Brain microvascular endothelial cell (primary cell): Measurements from ENCODE around the gene GNPDA1.

Experiments used
- DNase-seq: peaks from one replicate; pipeline ENCODE4 v3.0.0-alpha.2; 2020
- H3K27ac ChIP-seq: fragments of 250-450 bp; sonication (Bioruptor Pico); 2 replicates; pipeline ENCODE4 v1.5.1; 2020; ENCODE audit warnings: mild to moderate bottlenecking, moderate library complexity
- H3K27me3 ChIP-seq: fragments of 250-450 bp; sonication (Bioruptor Pico); replicated peaks from 2 replicates; pipeline ENCODE4 v1.5.1; 2020; ENCODE audit warnings: mild to moderate bottlenecking
- H3K36me3 ChIP-seq: fragments of 250-450 bp; sonication (Bioruptor Pico); replicated peaks from 2 replicates; pipeline ENCODE4 v1.5.1; 2020; ENCODE audit warnings: mild to moderate bottlenecking
- H3K4me3 ChIP-seq: 2 replicates; pipeline ENCODE4 v1.5.1; 2011; ENCODE audit warnings: low read depth, mild to moderate bottlenecking, control low read depth, low read length, moderate library complexity
- CTCF ChIP-seq: IDR thresholded peaks from 2 replicates; pipeline ENCODE4 v1.5.1; 2011; ENCODE audit warnings: low read depth, mild to moderate bottlenecking, moderate library complexity, low read length, control low read depth, inconsistent platforms; ENCODE audit errors: missing control alignments
- in situ Hi-C: cut with HindIII; loops from 2 replicates; pipeline ENCODE4 v1.10.0; 2017; ENCODE audit warnings: low sequenced_read_pairs, low pct_ligation_motif_present

The GNPDA1 gene

GRCh38 chr5:141957367-141957996, 55.3 kb downstream of the GNPDA1 start:
- no peaks in the 10 kb centered on the region for H3K36me3 ChIP-seq
- H3K27ac ChIP-seq: no peak overlapping the region
- in situ Hi-C loops: no loop called here
- no peak for TF ChIP-seq CTCF
- DNase-seq: no peak
- H3K4me3 ChIP-seq: no peak overlapping the region
- no peaks in the 10 kb centered on the region for H3K27me3 ChIP-seq

- in situ Hi-C loops: no loop called here
- H3K27me3 ChIP-seq: no peaks in the 10 kb centered on the region
These were observed 58.6 kb downstream of the GNPDA1 start for GRCh38 chr5:141954194-141954593.

GRCh38 chr5:141952020-141952419, 60.8 kb downstream of the GNPDA1 start:
- in situ Hi-C loops: no loop called here
- Histone ChIP-seq H3K4me3 (no peak overlapping the region), H3K27ac (no peak overlapping the region), H3K27me3 (no peaks in the 10 kb centered on the region), H3K36me3 (no peaks in the 10 kb centered on the region)
- DNase-seq: no peak
- TF ChIP-seq CTCF: no peak

More at GRCh38 chr5:141954194-141954593, 58.6 kb downstream of the GNPDA1 start:
- H3K4me3 ChIP-seq: no peak overlapping the region
- no peak for DNase-seq
- no peak for TF ChIP-seq CTCF
- no peaks in the 10 kb centered on the region for H3K36me3 ChIP-seq
- H3K27ac ChIP-seq: no peak overlapping the region

GRCh38 chr5:141951332-141951781, 61.5 kb downstream of the GNPDA1 start:
- H3K27me3 ChIP-seq: no peaks in the 10 kb centered on the region
- H3K36me3 ChIP-seq: no peaks in the 10 kb centered on the region
- H3K27ac ChIP-seq: no peak overlapping the region
- in situ Hi-C loops: no loop called here
- TF ChIP-seq CTCF: peak; percentile 77
- no peak overlapping the region for H3K4me3 ChIP-seq
- no peak for DNase-seq
